Measurements from ENCODE around the gene AGAP6.
"Not testable (repeated sequence)": the region's sequence is repeated elsewhere in the genome, so short reads cannot be mapped to it uniquely, and the experiment has no call there.

- not testable (repeated sequence) for TF ChIP-seq CTCF (IDR thresholded peaks at IDR 0.05; ENCODE audit: low read depth, low read length); EZH2phosphoT487 (IDR thresholded peaks at IDR 0.05; ENCODE audit: low read depth)
Measured at GRCh38 chr10:49977756-49978155, 10.4 kb upstream of the AGAP6 start.
